H1 (cell line): Measurements from ENCODE around the gene CHST11. TPM values are rescaled to one million over a fixed set of nuclear protein-coding genes. Genes with fewer than 3 reads are reported as not detected.

Source experiments
- CTCF ChIA-PET: fragments of 300-600 bp; sonication (Branson Sonifier 250); formaldehyde crosslinking; loops from one replicate; lab custom pipeline; 2021; ENCODE audit not compliant: partially characterized antibody; lab: Charles Lee
- POLR2A ChIA-PET: fragments of 300-600 bp; sonication (Branson Sonifier 250); formaldehyde crosslinking; loops from one replicate; lab custom pipeline; 2021; ENCODE audit warnings: inconsistent platforms; ENCODE audit not compliant: partially characterized antibody; lab: Charles Lee
- DNase-seq, 2 experiments: peaks; one replicate each; pipeline versions ENCODE4 v3.0.0 to v3.0.0-alpha.2; 2010 to 2022; ENCODE audit warnings: low spot score in 2 of 2, low read depth in 1 of 2, mixed read lengths in 1 of 2
- FAIRE-seq: peaks from 2 replicates; lab custom pipeline; 2011; peaks lifted over from hg19 to GRCh38; lab: Jason Lieb, UNC
- H2AFZ ChIP-seq: 2 replicates; pipeline ENCODE4 v1.8.1; 2012; ENCODE audit warnings: low read length, inconsistent platforms
- H2AK5ac ChIP-seq: 2 replicates; pipeline ENCODE4 v1.6.1; 2013; ENCODE audit warnings: low read depth, low read length
- H2BK120ac ChIP-seq: replicated peaks from 2 replicates; pipeline ENCODE3; 2013; ENCODE audit warnings: low read depth, low read length, inconsistent platforms
- H2BK12ac ChIP-seq: 2 replicates; pipeline ENCODE4 v1.6.1; 2013; ENCODE audit warnings: low read depth, low read length
- H2BK15ac ChIP-seq: 2 replicates; pipeline ENCODE4 v1.6.1; 2013; ENCODE audit warnings: low read length
- H2BK20ac ChIP-seq: 2 replicates; pipeline ENCODE4 v1.6.1; 2013; ENCODE audit warnings: low read length
- H2BK5ac ChIP-seq: 2 replicates; pipeline ENCODE4 v1.6.1; 2013; ENCODE audit warnings: low read depth, low read length
- H3K14ac ChIP-seq: 2 replicates; pipeline ENCODE4 v1.6.1; 2013; ENCODE audit warnings: inconsistent platforms; ENCODE audit not compliant: insufficient read length
- H3K18ac ChIP-seq: 2 replicates; pipeline ENCODE4 v1.6.1; 2013; ENCODE audit warnings: low read length; ENCODE audit errors: extremely low read depth
- H3K23ac ChIP-seq: 2 replicates; pipeline ENCODE4 v1.6.1; 2013; ENCODE audit warnings: inconsistent platforms; ENCODE audit not compliant: insufficient read length
- H3K23me2 ChIP-seq: 2 replicates; pipeline ENCODE4 v1.6.1; 2013; ENCODE audit warnings: low read depth, low read length
- H3K27ac ChIP-seq: 2 replicates; pipeline ENCODE4 v1.6.1; 2011; ENCODE audit warnings: low read depth, low read length, inconsistent platforms
- H3K27me3 ChIP-seq, 4 experiments: replicated peaks in 1 of 4; 1 replicate in 1 of 4; 2 replicates in 3 of 4; pipeline versions ENCODE4 v1.6.1 to v1.8.1; 2011 to 2013; ENCODE audit warnings: low read length in 3 of 4, mild to moderate bottlenecking in 3 of 4, inconsistent platforms in 2 of 4, mixed read lengths in 2 of 4, moderate library complexity in 1 of 4; ENCODE audit not compliant: control insufficient read depth in 3 of 4, insufficient read depth in 3 of 4; ENCODE audit errors: extremely low read depth in 1 of 4
- H3K36me3 ChIP-seq, 4 experiments: 2 replicates each; pipeline versions ENCODE4 v1.6.1 to v1.8.1; 2011 to 2013; ENCODE audit warnings: mild to moderate bottlenecking in 4 of 4, low read length in 3 of 4, moderate library complexity in 2 of 4, control low read depth in 1 of 4, inconsistent platforms in 1 of 4; ENCODE audit not compliant: insufficient read depth in 4 of 4, control insufficient read depth in 2 of 4
- H3K4ac ChIP-seq: replicated peaks from 2 replicates; pipeline ENCODE3; 2013; ENCODE audit warnings: low read length, low read depth, mixed read lengths, inconsistent platforms; ENCODE audit not compliant: insufficient read length
- H3K4me1 ChIP-seq, 4 experiments: replicated peaks in 1 of 4; 1 replicate in 1 of 4; 2 replicates in 3 of 4; pipeline versions ENCODE4 v1.6.1 to v1.8.1; 2011 to 2013; ENCODE audit warnings: low read length in 3 of 4, inconsistent platforms in 2 of 4, mixed read lengths in 1 of 4; ENCODE audit not compliant: insufficient read depth in 4 of 4, control insufficient read depth in 3 of 4
- H3K4me2 ChIP-seq, 2 experiments: 2 replicates each; pipeline versions ENCODE4 v1.6.1 to v1.8.1; 2011 to 2013; ENCODE audit warnings: low read depth in 2 of 2, low read length in 2 of 2, control low read depth in 1 of 2, inconsistent platforms in 1 of 2, mild to moderate bottlenecking in 1 of 2; ENCODE audit not compliant: insufficient read depth in 1 of 2
- H3K4me3 ChIP-seq, 4 experiments: fragments of 200-600, 300-600 bp in 1 of 4; sonication (generic), shearing (Covaris generic), sonication (Bioruptor Twin) in 1 of 4; 2 replicates each; pipeline versions ENCODE4 v1.5.1 to v1.8.1; 2011 to 2016; ENCODE audit warnings: low read length in 4 of 4, low read depth in 3 of 4, control low read depth in 2 of 4, inconsistent platforms in 2 of 4, mild to moderate bottlenecking in 2 of 4, mixed read lengths in 1 of 4, moderate library complexity in 1 of 4; ENCODE audit not compliant: insufficient read depth in 2 of 4; ENCODE audit errors: extremely low read depth in 1 of 4
- H3K56ac ChIP-seq: replicated peaks from 2 replicates; pipeline ENCODE3; 2013; ENCODE audit warnings: low read depth, mild to moderate bottlenecking, mixed read lengths, low read length, inconsistent platforms; ENCODE audit not compliant: insufficient read length
- H3K79me1 ChIP-seq: 2 replicates; pipeline ENCODE4 v1.6.1; 2013; ENCODE audit warnings: low read depth, low read length, control low read depth
- H3K79me2 ChIP-seq, 2 experiments: 2 replicates each; pipeline versions ENCODE4 v1.6.1 to v1.8.1; 2012 to 2013; ENCODE audit warnings: low read length in 2 of 2, mild to moderate bottlenecking in 2 of 2, inconsistent platforms in 1 of 2; ENCODE audit not compliant: insufficient read depth in 2 of 2, control insufficient read depth in 1 of 2
- H3K9ac ChIP-seq, 4 experiments: replicated peaks in 1 of 4; 1 replicate in 1 of 4; 2 replicates in 3 of 4; pipeline versions ENCODE4 v1.6.1 to v1.8.1; 2011 to 2013; ENCODE audit warnings: low read depth in 3 of 4, low read length in 3 of 4, control low read depth in 2 of 4, mild to moderate bottlenecking in 2 of 4, moderate library complexity in 2 of 4, inconsistent platforms in 1 of 4; ENCODE audit errors: extremely low read depth in 1 of 4
- H3K9me3 ChIP-seq, 2 experiments: 2 replicates each; pipeline versions ENCODE4 v1.6.1 to v1.8.1; 2012 to 2013; ENCODE audit warnings: mild to moderate bottlenecking in 2 of 2, moderate library complexity in 2 of 2, control low read depth in 1 of 2, inconsistent platforms in 1 of 2, low read depth in 1 of 2, low read length in 1 of 2, mixed read lengths in 1 of 2; ENCODE audit not compliant: insufficient read depth in 2 of 2
- H4K20me1 ChIP-seq, 2 experiments: replicated peaks in 1 of 2; 2 replicates each; pipeline versions ENCODE3 to v1.8.1; 2011 to 2013; ENCODE audit warnings: inconsistent platforms in 2 of 2, low read length in 2 of 2, mild to moderate bottlenecking in 1 of 2; ENCODE audit not compliant: insufficient read depth in 2 of 2, control insufficient read depth in 1 of 2
- H4K5ac ChIP-seq: 2 replicates; pipeline ENCODE4 v1.6.1; 2013; ENCODE audit warnings: low read length, low read depth, mixed read lengths, inconsistent platforms; ENCODE audit not compliant: insufficient read length
- H4K8ac ChIP-seq: 2 replicates; pipeline ENCODE4 v1.8.0; 2013; ENCODE audit warnings: mild to moderate bottlenecking, moderate library complexity, low read length, inconsistent platforms; ENCODE audit not compliant: insufficient read depth; ENCODE audit errors: extremely low read depth
- H4K91ac ChIP-seq: replicated peaks from 2 replicates; pipeline ENCODE3; 2013; ENCODE audit warnings: low read length, mixed read lengths, inconsistent platforms; ENCODE audit not compliant: insufficient read length
- GTF2F1 ChIP-seq: IDR thresholded peaks from 2 replicates; pipeline ENCODE4 v1.6.1; 2012; ENCODE audit warnings: low read depth, low read length, improper control_type of control experiment, borderline replicate concordance
- HDAC6 ChIP-seq: IDR thresholded peaks from one replicate; pipeline ENCODE4 v1.7.1; 2012; ENCODE audit warnings: low read depth, mild to moderate bottlenecking, inconsistent platforms, low read length, moderate library complexity
- MAX ChIP-seq: IDR thresholded peaks from 2 replicates; pipeline ENCODE4 v1.6.1; 2012; ENCODE audit warnings: inconsistent platforms
- RBBP5 ChIP-seq: IDR thresholded peaks from 2 replicates; pipeline ENCODE4 v1.7.1; 2012; ENCODE audit warnings: low read depth, mild to moderate bottlenecking, inconsistent platforms, low read length, moderate library complexity, borderline replicate concordance
- TAF1 ChIP-seq: IDR thresholded peaks from 2 replicates; pipeline ENCODE4 v1.6.1; 2011; ENCODE audit warnings: mild to moderate bottlenecking, low read depth, low read length
- WGBS, 2 experiments: shearing (Covaris generic) in 1 of 2; methylation state at CpG; one replicate each; pipeline versions ENCODE4 v1.1.6 to v1.1.7; 2013 to 2015; ENCODE audit warnings: low lambda C conversion rate in 2 of 2, mixed read lengths in 2 of 2, inconsistent platforms in 1 of 2, low coverage in 1 of 2, missing lambda C conversion rate in 1 of 2; ENCODE audit not compliant: insufficient replicate concordance in 2 of 2, insufficient coverage in 1 of 2, insufficient read length in 1 of 2; ENCODE audit errors: extremely low coverage in 1 of 2, missing lambda C conversion rate in 1 of 2; 5-methylcytosine and 5-hydroxymethylcytosine counted together
- polyA plus RNA-seq, 7 experiments: library from polyadenylated mRNA; depleted of rRNA in 3 of 7; stranded (reverse) in 5 of 7; unstranded in 2 of 7; fragments of >200 nt in 5 of 7; fragments of 200-250 nt in 2 of 7; gene quantifications; 1 replicate in 5 of 7; 2 replicates in 1 of 7; 4 replicates in 1 of 7; pipeline versions ENCODE4 v1.2.1 to v1.2.3, GENCODE V29; 2011 to 2013; ENCODE audit warnings: missing spikeins in 2 of 7, mixed read lengths in 2 of 7
- total RNA-seq: library from RNA; stranded (reverse); fragmentation: NEBNext Ultra II Directional; extraction: Animal tissue kit (Norgen Biotek cat#: 25700); gene quantifications from 2 replicates; pipeline ENCODE4 v1.2.1, GENCODE V29; 2021

CHST11 gene
- total and polyA plus RNA-seq, 2 of the 8 experiments (the other 6 are each of a cell fraction or from before 2014, with no cell fraction given) = 14.4 to 20.8 TPM

GRCh38 chr12:104792570-104792969 lies 335.8 kb downstream of the CHST11 start:
- ChIA-PET CTCF (interaction anchor here (0.6 to 3.5 kb wide), 6 partner anchors 22 to 140 kb away, joined by 3 to 34 read pairs (median 3); no protein-coding TSS in a partner anchor), POLR2A (no interaction called here)
- no peaks in the 10 kb centered on the region for H4K20me1 ChIP-seq
- no peak overlapping the region for H4K91ac ChIP-seq
- no peaks in the 10 kb centered on the region for H3K79me2 ChIP-seq
- DNase-seq (no peak), FAIRE-seq (no peak)
- H3K23ac ChIP-seq = no peak overlapping the region
- no peak overlapping the region for H2AFZ ChIP-seq
- H3K18ac ChIP-seq = no peak overlapping the region
- no peak overlapping the region for H3K56ac ChIP-seq
- H3K4me3 ChIP-seq = no peak overlapping the region
- peaks cover 2 to 8% (median 5%) of the 10 kb centered on the region in 4 experiments; a peak in 4 of 7 replicates for H3K4me1 ChIP-seq
- no peak overlapping the region for H3K14ac ChIP-seq
- H4K8ac ChIP-seq = no peak overlapping the region
- H3K27ac ChIP-seq = no peak overlapping the region
- no peak overlapping the region for H4K5ac ChIP-seq
- H2BK12ac ChIP-seq = no peak overlapping the region
- H3K79me1 ChIP-seq = no peaks in the 10 kb centered on the region
- H2BK20ac ChIP-seq = no peak overlapping the region
- H3K9ac ChIP-seq = no peak overlapping the region
- H3K27me3 ChIP-seq = no peaks in the 10 kb centered on the region
- H2BK15ac ChIP-seq = no peak overlapping the region
- 91% methylated on average over 4 of the region's 4 CpGs; no CpG with 5 or more reads in 1 of the 2 experiments for WGBS, 2 experiments
- no peaks in the 10 kb centered on the region for H3K23me2 ChIP-seq
- no peak for TF ChIP-seq RBBP5
- no peak for TF ChIP-seq HDAC6
- TF ChIP-seq MAX = no peak
- TF ChIP-seq GTF2F1 = no peak
- no peak for TF ChIP-seq TAF1
- TF ChIP-seq, all 59 proteins: peak for 0
- H3K4ac ChIP-seq = no peak overlapping the region
- no peak overlapping the region for H2BK5ac ChIP-seq
- no peaks in the 10 kb centered on the region for H3K9me3 ChIP-seq
- no peak overlapping the region for H2AK5ac ChIP-seq
- H3K36me3 ChIP-seq = no peaks in the 10 kb centered on the region
- no peak overlapping the region for H3K4me2 ChIP-seq
- no peak overlapping the region for H2BK120ac ChIP-seq
